ENCODE data around the gene ATG7. TPM values are rescaled to one million over a fixed set of nuclear protein-coding genes. Genes with fewer than 3 reads are reported as not detected.

Gene ATG7
- total and polyA plus RNA-seq, 4 donors, result 7.4 to 53.8 (median 15.6) TPM

DNA sequence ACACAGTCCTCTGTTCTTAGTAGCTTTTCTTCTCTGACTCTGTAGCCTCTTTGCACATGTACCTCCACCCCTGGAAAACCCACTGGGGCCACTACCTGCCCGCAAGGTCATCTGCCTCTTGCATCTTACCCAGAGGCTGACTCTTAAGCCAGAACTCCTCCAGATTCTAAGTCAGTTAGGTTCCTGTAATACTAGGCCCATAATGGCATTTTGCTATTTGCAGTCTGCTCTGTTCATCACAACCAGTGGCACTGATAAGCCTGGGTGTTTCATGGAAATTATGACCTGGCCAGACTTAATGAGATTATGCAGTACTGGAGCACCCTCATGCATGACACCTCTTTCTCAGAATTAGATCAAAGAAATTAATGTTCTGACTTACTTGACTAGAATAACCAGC lies 31.7 kb upstream of the ATG7 start:
- Histone ChIP-seq H3K27me3 (ENCODE audit: control insufficient read depth in 4 of 4, insufficient read depth in 4 of 4, low read length in 3 of 4) (peaks cover 0 to 2% (median 0%) of the 10 kb centered on the region in 4 donors), H3K4me3 (ENCODE audit: low read depth in 1 of 3, low read length in 3 of 3) (no peak overlapping the region), H3K9ac (ENCODE audit: low read depth in 1 of 2, low read length in 2 of 2) (no peak overlapping the region), H3K9me3 (ENCODE audit: control insufficient read depth in 4 of 4, low read length in 3 of 4) (no peaks in the 10 kb centered on the region), H3K36me3 (ENCODE audit: control insufficient read depth in 4 of 4, insufficient read depth in 3 of 4, low read depth in 1 of 4, low read length in 3 of 4) (no peaks in the 10 kb centered on the region), H3K4me1 (ENCODE audit: control insufficient read depth in 4 of 4, insufficient read depth in 4 of 4, low read length in 3 of 4) (no peaks in the 10 kb centered on the region), H3K27ac (ENCODE audit: low read depth in 1 of 2, low read length in 2 of 2) (no peak overlapping the region)
- 92% methylated on average over 1 of the region's 1 CpG for WGBS
- no peak for TF ChIP-seq ATF3 (IDR thresholded peaks at IDR 0.05)
- no peak for TF ChIP-seq YY1 (IDR thresholded peaks at IDR 0.05)
- no peak for TF ChIP-seq REST (IDR thresholded peaks at IDR 0.05)
- TF ChIP-seq SP1 (IDR thresholded peaks at IDR 0.05), result no peak
- no peak for TF ChIP-seq JUND (IDR thresholded peaks at IDR 0.05)
- no peak for TF ChIP-seq EGR1 (IDR thresholded peaks at IDR 0.05; ENCODE audit: low read depth in 2 of 2)
- no peak for TF ChIP-seq RXRA (IDR thresholded peaks at IDR 0.05)
- no peak for TF ChIP-seq HNF4G (IDR thresholded peaks at IDR 0.05)
- TF ChIP-seq CTCF (IDR thresholded peaks at IDR 0.05; ENCODE audit: low read depth, low read length, missing input control), result no peak
- no peak for DNase-seq (ENCODE audit: low spot score)

- no peaks in the 10 kb centered on the region for H3K27me3 ChIP-seq (ENCODE audit: control insufficient read depth in 4 of 4, insufficient read depth in 4 of 4, low read length in 3 of 4)
- no peak for DNase-seq (ENCODE audit: low spot score)
- no peak overlapping the region for H3K27ac ChIP-seq (ENCODE audit: low read depth in 1 of 2, low read length in 2 of 2)
- TF ChIP-seq HNF4A (conservative IDR thresholded peaks at IDR 0.05), result no peak
- no peak for TF ChIP-seq NR2F2 (IDR thresholded peaks at IDR 0.05)
- 53% methylated on average over 1 of the region's 1 CpG for WGBS
- no peaks in the 10 kb centered on the region for H3K36me3 ChIP-seq (ENCODE audit: control insufficient read depth in 4 of 4, insufficient read depth in 3 of 4, low read depth in 1 of 4, low read length in 3 of 4)
- H3K9ac ChIP-seq (ENCODE audit: low read depth in 1 of 2, low read length in 2 of 2), result no peak overlapping the region
- H3K9me3 ChIP-seq (ENCODE audit: control insufficient read depth in 4 of 4, low read length in 3 of 4), result no peaks in the 10 kb centered on the region
- no peak overlapping the region for H3K4me3 ChIP-seq (ENCODE audit: low read depth in 1 of 3, low read length in 3 of 3)
- no peaks in the 10 kb centered on the region for H3K4me1 ChIP-seq (ENCODE audit: control insufficient read depth in 4 of 4, insufficient read depth in 4 of 4, low read length in 3 of 4)
Observed at GRCh38 chr3:11244121-11244677, 28.0 kb upstream of the ATG7 start.

- Histone ChIP-seq H3K36me3 (ENCODE audit: control insufficient read depth in 4 of 4, insufficient read depth in 3 of 4, low read depth in 1 of 4, low read length in 3 of 4) (no peaks in the 10 kb centered on the region), H3K9ac (ENCODE audit: low read depth in 1 of 2, low read length in 2 of 2) (no peak overlapping the region), H3K4me1 (ENCODE audit: control insufficient read depth in 4 of 4, insufficient read depth in 4 of 4, low read length in 3 of 4) (no peaks in the 10 kb centered on the region), H3K9me3 (ENCODE audit: control insufficient read depth in 4 of 4, low read length in 3 of 4) (no peaks in the 10 kb centered on the region), H3K27me3 (ENCODE audit: control insufficient read depth in 4 of 4, insufficient read depth in 4 of 4, low read length in 3 of 4) (no peaks in the 10 kb centered on the region), H3K4me3 (ENCODE audit: low read depth in 1 of 3, low read length in 3 of 3) (no peak overlapping the region), H3K27ac (ENCODE audit: low read depth in 1 of 2, low read length in 2 of 2) (no peak overlapping the region)
- TF ChIP-seq EGR1 (IDR thresholded peaks at IDR 0.05; ENCODE audit: low read depth in 2 of 2) (no peak), HNF4G (IDR thresholded peaks at IDR 0.05) (no peak), MAX (IDR thresholded peaks at IDR 0.05) (no peak), FOXA2 (IDR thresholded peaks at IDR 0.05) (no peak), ATF3 (IDR thresholded peaks at IDR 0.05) (no peak)
- TF ChIP-seq, protein P1, sequence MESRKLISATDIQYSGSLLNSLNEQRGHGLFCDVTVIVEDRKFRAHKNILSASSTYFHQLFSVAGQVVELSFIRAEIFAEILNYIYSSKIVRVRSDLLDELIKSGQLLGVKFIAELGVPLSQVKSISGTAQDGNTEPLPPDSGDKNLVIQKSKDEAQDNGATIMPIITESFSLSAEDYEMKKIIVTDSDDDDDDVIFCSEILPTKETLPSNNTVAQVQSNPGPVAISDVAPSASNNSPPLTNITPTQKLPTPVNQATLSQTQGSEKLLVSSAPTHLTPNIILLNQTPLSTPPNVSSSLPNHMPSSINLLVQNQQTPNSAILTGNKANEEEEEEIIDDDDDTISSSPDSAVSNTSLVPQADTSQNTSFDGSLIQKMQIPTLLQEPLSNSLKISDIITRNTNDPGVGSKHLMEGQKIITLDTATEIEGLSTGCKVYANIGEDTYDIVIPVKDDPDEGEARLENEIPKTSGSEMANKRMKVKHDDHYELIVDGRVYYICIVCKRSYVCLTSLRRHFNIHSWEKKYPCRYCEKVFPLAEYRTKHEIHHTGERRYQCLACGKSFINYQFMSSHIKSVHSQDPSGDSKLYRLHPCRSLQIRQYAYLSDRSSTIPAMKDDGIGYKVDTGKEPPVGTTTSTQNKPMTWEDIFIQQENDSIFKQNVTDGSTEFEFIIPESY (IDR thresholded peaks at IDR 0.05), result no peak
- DNase-seq (ENCODE audit: low spot score), result no peak
- WGBS, result 84% methylated on average over 8 of the region's 8 CpGs
Observed at GRCh38 chr3:11245276-11245675, 26.9 kb upstream of the ATG7 start.
